Calu3 (cell line): ENCODE measurements around the gene CBR4. TPM values are rescaled to one million over a fixed set of nuclear protein-coding genes. Genes with fewer than 3 reads are reported as not detected.

Experiments
- BruUV-seq: library from RNA; stranded (reverse); fragments of 400-500 nt; replicated peaks from 2 replicates; lab custom pipeline; 2021; lab: Mats Ljungman, UMichigan
- CTCF ChIA-PET: fragments of 300-600 bp; sonication (Branson Sonifier 250); formaldehyde crosslinking; loops from one replicate; lab custom pipeline; 2022; ENCODE audit warnings: antibody characterized with exemption; lab: Charles Lee
- DNase-seq: peaks from one replicate; pipeline ENCODE4 v3.0.0; 2022
- H3K27ac Mint-ChIP-seq: one replicate; pipeline ENCODE4 v1.8.0; 2022; ENCODE audit warnings: mixed read lengths; ENCODE audit not compliant: unreplicated experiment
- H3K27me3 Mint-ChIP-seq: one replicate; pipeline ENCODE4 v1.8.0; 2022; ENCODE audit warnings: mixed read lengths; ENCODE audit not compliant: unreplicated experiment
- H3K36me3 Mint-ChIP-seq: one replicate; pipeline ENCODE4 v1.8.0; 2022; ENCODE audit warnings: mild to moderate bottlenecking, moderate library complexity, mixed read lengths; ENCODE audit not compliant: insufficient read depth, unreplicated experiment
- H3K4me1 Mint-ChIP-seq: one replicate; pipeline ENCODE4 v1.8.0; 2022; ENCODE audit warnings: mild to moderate bottlenecking, low read depth, mixed read lengths; ENCODE audit not compliant: unreplicated experiment
- H3K4me3 Mint-ChIP-seq: one replicate; pipeline ENCODE4 v1.8.0; 2022; ENCODE audit warnings: mild to moderate bottlenecking, low read depth, moderate library complexity, mixed read lengths; ENCODE audit not compliant: unreplicated experiment
- H3K9me3 Mint-ChIP-seq: one replicate; pipeline ENCODE4 v1.8.0; 2022; ENCODE audit warnings: low read depth, mixed read lengths; ENCODE audit not compliant: unreplicated experiment
- CTCF ChIP-seq: fragments of 200-600 bp; IDR thresholded peaks from one replicate; pipeline ENCODE4 v1.8.0; 2022; ENCODE audit warnings: antibody characterized with exemption; ENCODE audit not compliant: unreplicated experiment
- intact Hi-C: fragments of 100-400 bp; cut with micrococcal nuclease; formaldehyde crosslinking; loops from one replicate; pipeline ENCODE4 v1.10.0; 2022; ENCODE audit not compliant: unreplicated experiment
- total RNA-seq: library from RNA; stranded (reverse); gene quantifications from 2 replicates; pipeline ENCODE4 v1.2.3, GENCODE V29; 2022

CBR4 gene
- total RNA-seq, 1 experiment from 2014 or later = 18.1 TPM

GRCh38 chr4:169027663-169028062 is 17.6 kb upstream of the CBR4 start:
- H3K4me1 Mint-ChIP-seq = peaks cover 18% of the 10 kb centered on the region
- DNase-seq = no peak
- H3K4me3 Mint-ChIP-seq = no peak overlapping the region
- H3K27me3 Mint-ChIP-seq = no peaks in the 10 kb centered on the region
- intact Hi-C loops = no loop called here
- TF ChIP-seq CTCF = no peak
- no peak overlapping the region for H3K27ac Mint-ChIP-seq
- BruUV-seq = no TSS peak
- H3K36me3 Mint-ChIP-seq = no peaks in the 10 kb centered on the region
- peaks cover 4% of the 10 kb centered on the region for H3K9me3 Mint-ChIP-seq
- CTCF ChIA-PET = no interaction called here

GRCh38 chr4:169025184-169025583 is 15.1 kb upstream of the CBR4 start:
- H3K36me3 Mint-ChIP-seq = no peaks in the 10 kb centered on the region
- H3K27ac Mint-ChIP-seq = no peak overlapping the region
- intact Hi-C loops = loop anchor here (1.0 kb wide), 1 partner anchor 91 kb away; no protein-coding TSS in a partner anchor
- no peak overlapping the region for H3K4me3 Mint-ChIP-seq
- peaks cover 11% of the 10 kb centered on the region for H3K4me1 Mint-ChIP-seq
- H3K27me3 Mint-ChIP-seq = no peaks in the 10 kb centered on the region
- BruUV-seq = no TSS peak
- TF ChIP-seq CTCF = no peak
- H3K9me3 Mint-ChIP-seq = peaks cover 4% of the 10 kb centered on the region
- DNase-seq = no peak
- CTCF ChIA-PET = interaction anchor here (1.0 to 1.6 kb wide), 2 partner anchors 15 to 45 kb away, joined by 6 read pairs; partner anchors contain the start of gene CBR4

GRCh38 chr4:169024762-169025161 is 14.7 kb upstream of the CBR4 start:
- CTCF ChIA-PET = interaction anchor here (1.0 to 1.6 kb wide), 2 partner anchors 14 to 45 kb away, joined by 6 read pairs; partner anchors contain the start of gene CBR4
- Mint-ChIP-seq H3K4me3 (no peak overlapping the region), H3K4me1 (peaks cover 11% of the 10 kb centered on the region), H3K36me3 (no peaks in the 10 kb centered on the region), H3K9me3 (peaks cover 4% of the 10 kb centered on the region), H3K27me3 (no peaks in the 10 kb centered on the region), H3K27ac (no peak overlapping the region)
- intact Hi-C loops = loop anchor here (1.0 to 5.0 kb wide), 3 partner anchors 92 to 461 kb away; no protein-coding TSS in a partner anchor
- peak; percentile 9 for DNase-seq
- BruUV-seq = no TSS peak
- TF ChIP-seq CTCF = peak; percentile 42

GRCh38 chr4:169018406-169018805 is 8.4 kb upstream of the CBR4 start:
- Mint-ChIP-seq H3K4me3 (no peak overlapping the region), H3K27ac (no peak overlapping the region), H3K9me3 (no peaks in the 10 kb centered on the region), H3K4me1 (peaks cover 32% of the 10 kb centered on the region), H3K36me3 (no peaks in the 10 kb centered on the region), H3K27me3 (no peaks in the 10 kb centered on the region)
- no TSS peak for BruUV-seq
- no peak for DNase-seq
- no peak for TF ChIP-seq CTCF
- CTCF ChIA-PET = interaction anchor here (0.6 kb wide), 1 partner anchor 10 kb away, joined by 3 read pairs; no protein-coding TSS in a partner anchor
- intact Hi-C loops = loop anchor here (5.0 kb wide), 1 partner anchor 54 kb away; no protein-coding TSS in a partner anchor
